ENCODE measurements around the gene KIF3C.

GRCh38 chr2:25982273-25982967 lies at the start of gene KIF3C:
- TF ChIP-seq CTCF (IDR thresholded peaks at IDR 0.05) (no peak), POLR2A (IDR thresholded peaks at IDR 0.05) (no peak), EP300 (IDR thresholded peaks at IDR 0.05) (no peak), POLR2AphosphoS5 (IDR thresholded peaks at IDR 0.05) (peak in 1 of 2 donors; percentile 4)
